GM12872 (cell line): ENCODE data around the gene TRIP11.

Experiments
- CTCF ChIP-seq: IDR thresholded peaks from 3 replicates; pipeline ENCODE4 v1.5.1; 2011; ENCODE audit warnings: low read depth, mild to moderate bottlenecking, low read length, moderate library complexity; ENCODE audit not compliant: insufficient read depth

TRIP11 gene

GRCh38 chr14:91946622-91947474 lies 93.0 kb downstream of the TRIP11 start:
- no peak for TF ChIP-seq CTCF

- TF ChIP-seq CTCF = no peak
Measured at GRCh38 chr14:91945751-91946621, 93.9 kb downstream of the TRIP11 start.

GRCh38 chr14:91942946-91943345 lies 96.9 kb downstream of the TRIP11 start:
- TF ChIP-seq CTCF = no peak

- no peak for TF ChIP-seq CTCF
Measured at GRCh38 chr14:91942128-91942527, 97.7 kb downstream of the TRIP11 start.

GRCh38 chr14:91940209-91940608 lies 99.7 kb downstream of the TRIP11 start:
- no peak for TF ChIP-seq CTCF

- TF ChIP-seq CTCF = no peak
Measured at GRCh38 chr14:91935586-91935985, 104.3 kb downstream of the TRIP11 start.

GRCh38 chr14:91934554-91935285 lies 105.1 kb downstream of the TRIP11 start:
- TF ChIP-seq CTCF = no peak
